Adipocyte (in vitro differentiated cells): ENCODE results near the gene XXYLT1.
A peak's percentile ranks its signal among the peaks of the same experiment; 100 is the strongest.

Experiments
- DNase-seq: peaks from one replicate; pipeline ENCODE4 v3.0.0-alpha.2; 2015; ENCODE audit warnings: low read depth
- H3K27me3 ChIP-seq: replicated peaks from 2 replicates; pipeline ENCODE4 v1.7.0; 2013; ENCODE audit warnings: mild to moderate bottlenecking, low read length, moderate library complexity; ENCODE audit not compliant: control insufficient read depth, insufficient read depth
- H3K36me3 ChIP-seq: 2 replicates; pipeline ENCODE4 v1.7.0; 2013; ENCODE audit warnings: low read length, mild to moderate bottlenecking, moderate library complexity; ENCODE audit not compliant: control insufficient read depth, insufficient read depth, severe bottlenecking
- H3K4me1 ChIP-seq: 2 replicates; pipeline ENCODE4 v1.7.0; 2013; ENCODE audit warnings: mild to moderate bottlenecking, low read length, moderate library complexity; ENCODE audit not compliant: control insufficient read depth, insufficient read depth
- H3K4me3 ChIP-seq: 2 replicates; pipeline ENCODE4 v1.7.0; 2013; ENCODE audit warnings: mild to moderate bottlenecking, low read length, moderate library complexity
- H3K9ac ChIP-seq: 2 replicates; pipeline ENCODE4 v1.7.0; 2013; ENCODE audit warnings: mild to moderate bottlenecking, low read length, moderate library complexity
- H3K9me3 ChIP-seq: 2 replicates; pipeline ENCODE4 v1.7.0; 2013; ENCODE audit warnings: mild to moderate bottlenecking, low read length, moderate library complexity; ENCODE audit not compliant: control insufficient read depth

Gene XXYLT1

DNA sequence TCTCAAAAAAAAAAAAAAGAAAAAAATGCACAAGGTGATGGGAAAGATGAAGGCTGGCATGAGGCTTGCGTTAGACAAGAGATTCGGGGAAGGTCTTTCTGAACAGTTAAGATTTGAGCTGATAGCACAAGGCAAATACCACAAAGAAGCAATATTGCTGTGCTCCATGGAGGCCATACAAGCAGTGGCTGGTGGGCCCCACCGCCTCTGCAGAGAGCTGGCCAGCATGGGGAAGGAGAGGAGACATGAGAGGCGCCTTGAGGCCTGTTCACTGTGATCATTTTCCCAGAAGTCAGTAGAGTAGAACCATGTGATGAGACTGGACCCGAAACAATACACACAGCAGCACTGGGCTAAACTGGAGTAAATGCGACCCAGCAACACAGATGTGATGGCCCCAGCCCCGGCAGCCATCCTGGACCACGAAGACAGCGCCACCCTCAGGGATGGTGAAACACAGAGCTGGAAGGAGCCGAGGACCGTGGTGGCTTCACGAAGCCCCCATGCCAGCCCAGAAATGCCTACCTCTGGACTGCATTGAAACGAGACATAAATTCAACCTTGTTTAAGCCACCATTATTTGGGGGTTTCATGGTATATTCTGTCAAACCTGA lies 5.5 kb downstream of the XXYLT1 start:
- Histone ChIP-seq H3K27me3 (no peaks in the 10 kb centered on the region), H3K4me1 (peaks cover 14% of the 10 kb centered on the region), H3K9ac (no peak overlapping the region), H3K9me3 (no peaks in the 10 kb centered on the region), H3K4me3 (no peak overlapping the region), H3K36me3 (no peaks in the 10 kb centered on the region)
- DNase-seq = no peak

DNA sequence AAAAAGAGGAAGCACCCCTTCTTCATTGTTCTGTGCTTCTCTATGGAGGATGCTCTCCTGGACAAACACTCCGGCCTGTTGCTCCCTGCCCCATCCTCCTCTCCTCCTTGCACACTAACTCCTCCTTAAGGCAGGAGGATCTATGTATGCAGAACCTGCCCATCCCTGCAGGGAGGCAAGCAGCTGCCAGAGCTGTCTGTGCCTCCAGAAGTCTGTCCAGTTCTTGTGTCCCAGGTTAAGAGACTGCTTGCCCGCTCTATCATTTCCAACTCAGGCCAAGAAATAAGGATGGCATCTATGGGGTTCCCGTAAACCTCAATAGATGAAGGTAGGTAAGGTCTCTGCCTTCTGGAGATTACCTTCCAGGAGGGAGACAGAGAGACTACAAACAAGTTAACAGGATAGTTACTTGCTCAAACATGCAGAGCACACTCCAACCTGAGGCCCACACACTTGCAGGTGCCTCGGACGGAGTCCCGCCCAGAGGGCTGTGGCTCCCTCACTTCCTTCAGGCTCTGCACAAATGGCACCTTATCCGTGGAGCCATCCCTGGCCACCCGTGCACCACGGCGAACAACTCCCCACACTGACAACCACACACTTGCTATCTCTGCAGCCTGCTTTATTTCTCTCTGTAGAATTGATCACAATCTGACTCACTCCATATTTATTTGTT lies 6.9 kb downstream of the XXYLT1 start:
- H3K27me3 ChIP-seq = no peaks in the 10 kb centered on the region
- no peaks in the 10 kb centered on the region for H3K36me3 ChIP-seq
- no peak for DNase-seq
- H3K9ac ChIP-seq = no peak overlapping the region
- no peaks in the 10 kb centered on the region for H3K9me3 ChIP-seq
- peaks cover 9% of the 10 kb centered on the region for H3K4me1 ChIP-seq
- H3K4me3 ChIP-seq = no peak overlapping the region

DNA sequence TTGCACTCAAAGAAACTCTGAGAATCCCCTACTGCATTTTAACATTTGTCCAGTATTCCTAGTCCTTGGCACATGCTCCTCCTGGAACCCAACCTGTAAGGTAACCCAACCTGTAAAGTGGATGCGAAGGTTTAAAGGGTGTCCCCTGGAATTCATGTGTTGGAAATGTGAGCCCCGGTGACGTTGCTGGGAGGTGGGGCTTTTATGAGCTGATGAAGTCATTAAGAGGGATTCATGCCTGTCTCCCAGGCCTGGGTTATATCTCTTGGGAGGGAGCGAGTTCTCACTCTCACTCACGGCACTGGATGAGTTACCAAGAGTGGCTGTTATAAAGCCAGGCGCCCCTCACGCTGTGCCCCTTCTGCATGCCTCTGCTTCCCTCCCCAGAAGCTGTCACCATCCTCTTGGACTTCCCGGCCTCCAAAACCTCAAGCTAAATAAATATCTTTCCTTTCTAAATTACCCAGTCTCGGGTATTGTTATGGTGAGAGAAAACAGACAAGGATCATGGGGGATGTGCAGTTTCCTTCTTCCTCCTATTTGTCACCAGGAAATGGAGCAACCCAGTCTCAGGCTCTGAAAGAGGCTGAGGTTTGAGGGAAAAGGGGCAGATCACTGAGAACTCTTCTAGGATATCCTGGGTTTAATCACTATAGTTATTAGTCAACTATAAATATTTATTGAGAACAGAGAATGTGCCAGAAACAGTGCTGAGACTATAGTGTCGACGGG lies 7.6 kb downstream of the XXYLT1 start:
- H3K9me3 ChIP-seq = no peaks in the 10 kb centered on the region
- no peak for DNase-seq
- peaks cover 14% of the 10 kb centered on the region for H3K4me1 ChIP-seq
- H3K4me3 ChIP-seq = no peak overlapping the region
- no peaks in the 10 kb centered on the region for H3K27me3 ChIP-seq
- no peak overlapping the region for H3K9ac ChIP-seq
- no peaks in the 10 kb centered on the region for H3K36me3 ChIP-seq

DNA sequence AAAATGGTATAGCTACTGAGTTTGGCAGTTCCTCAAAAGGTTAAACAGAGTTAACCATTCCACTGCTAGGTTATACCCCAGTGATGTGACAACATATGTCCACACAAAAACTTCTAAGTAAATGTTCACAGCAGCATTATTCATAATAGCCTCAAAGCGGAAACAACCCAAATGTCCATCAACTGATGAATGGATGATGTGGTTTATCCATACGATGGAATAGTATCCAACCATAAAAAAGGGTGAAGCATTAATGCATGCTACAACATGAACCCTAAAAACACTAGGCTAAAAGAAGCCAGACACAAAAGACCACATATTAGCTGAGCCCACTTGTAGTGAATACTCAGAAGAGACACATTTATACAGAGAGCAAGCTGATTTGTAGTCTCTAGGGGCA lies 9.0 kb downstream of the XXYLT1 start:
- DNase-seq = no peak
- Histone ChIP-seq H3K4me1 (peaks cover 14% of the 10 kb centered on the region), H3K9ac (no peak overlapping the region), H3K36me3 (no peaks in the 10 kb centered on the region), H3K27me3 (no peaks in the 10 kb centered on the region), H3K9me3 (no peaks in the 10 kb centered on the region), H3K4me3 (no peak overlapping the region)

DNA sequence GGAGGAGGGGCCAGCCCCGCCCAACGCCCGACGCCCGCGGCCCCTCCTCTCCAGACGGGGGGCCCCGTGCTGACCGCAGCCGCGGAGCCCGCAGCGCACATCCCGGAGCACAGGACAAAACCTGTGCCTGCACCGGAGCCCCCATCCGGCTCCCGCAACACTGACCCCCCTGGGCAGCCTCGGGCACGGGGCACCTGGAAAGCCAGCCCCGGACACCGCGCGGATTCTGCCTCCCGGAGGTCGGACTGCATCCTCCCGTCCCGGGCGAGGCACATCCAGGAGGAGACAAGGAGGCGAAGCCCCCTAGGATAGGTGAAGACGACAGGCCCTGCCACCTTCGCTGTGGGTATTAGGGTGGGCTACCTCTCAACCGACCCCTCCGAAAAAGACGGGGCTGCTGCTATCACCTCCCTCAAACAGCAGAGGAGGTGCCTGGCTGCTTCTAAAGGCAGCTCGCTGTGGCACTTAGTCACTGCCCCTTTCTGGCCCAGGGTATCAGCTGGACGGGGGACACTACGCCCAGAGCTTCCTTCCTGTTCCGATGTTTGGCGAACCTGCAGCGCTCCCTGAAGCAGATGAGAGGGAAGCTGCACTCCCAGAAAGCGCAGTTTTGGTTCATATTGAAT lies 10.6 kb downstream of the XXYLT1 start:
- no peaks in the 10 kb centered on the region for H3K36me3 ChIP-seq
- H3K9me3 ChIP-seq = no peaks in the 10 kb centered on the region
- DNase-seq = peak; percentile 16
- peak overlapping the region; percentile 82 for H3K9ac ChIP-seq
- peaks cover 14% of the 10 kb centered on the region for H3K4me1 ChIP-seq
- H3K4me3 ChIP-seq = peak overlapping the region; percentile 84
- no peaks in the 10 kb centered on the region for H3K27me3 ChIP-seq

DNA sequence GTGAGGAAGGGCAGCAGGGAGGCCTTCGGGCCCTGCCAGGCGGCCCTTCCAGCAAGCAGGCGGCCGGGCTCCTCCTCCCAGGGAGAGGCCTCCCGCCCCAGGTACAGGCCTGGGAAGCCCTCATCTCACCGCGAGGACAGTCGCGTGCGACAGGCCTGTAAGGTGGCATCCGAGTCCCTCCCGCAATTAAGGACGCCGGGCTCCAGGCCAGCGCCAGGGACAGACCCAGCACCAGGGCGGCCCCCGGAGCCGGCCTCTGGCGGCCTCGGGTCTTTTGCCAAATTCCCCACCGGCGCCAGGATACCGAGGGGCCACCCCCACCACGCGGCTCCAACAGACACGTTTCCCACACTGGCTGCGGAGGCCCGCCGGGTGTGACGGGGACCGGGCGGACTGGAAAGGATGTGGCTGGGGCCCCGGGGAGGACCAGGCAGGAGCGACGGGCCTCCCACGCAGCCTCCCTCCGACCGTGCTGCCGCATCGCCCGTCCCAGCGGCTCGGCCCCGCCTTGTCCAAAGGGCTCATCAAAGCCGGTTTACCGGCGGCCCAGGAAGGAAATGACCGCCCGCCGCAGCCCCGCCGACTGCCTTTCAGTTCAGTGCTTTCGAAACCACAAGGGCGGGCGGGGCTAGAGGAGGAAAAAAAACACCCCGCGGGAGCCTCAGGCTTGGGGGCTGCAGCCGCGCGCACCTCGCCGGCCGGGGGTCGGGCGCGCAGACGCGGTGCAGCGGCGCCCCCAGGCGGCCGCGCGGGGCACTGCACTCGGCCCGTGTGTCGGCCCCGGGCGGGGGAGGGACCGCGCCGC lies 11.3 kb downstream of the XXYLT1 start:
- no peaks in the 10 kb centered on the region for H3K9me3 ChIP-seq
- H3K9ac ChIP-seq = peak overlapping the region; percentile 79
- no peaks in the 10 kb centered on the region for H3K36me3 ChIP-seq
- no peaks in the 10 kb centered on the region for H3K27me3 ChIP-seq
- peaks cover 14% of the 10 kb centered on the region for H3K4me1 ChIP-seq
- H3K4me3 ChIP-seq = peak overlapping the region; percentile 84
- DNase-seq = peak; percentile 98

DNA sequence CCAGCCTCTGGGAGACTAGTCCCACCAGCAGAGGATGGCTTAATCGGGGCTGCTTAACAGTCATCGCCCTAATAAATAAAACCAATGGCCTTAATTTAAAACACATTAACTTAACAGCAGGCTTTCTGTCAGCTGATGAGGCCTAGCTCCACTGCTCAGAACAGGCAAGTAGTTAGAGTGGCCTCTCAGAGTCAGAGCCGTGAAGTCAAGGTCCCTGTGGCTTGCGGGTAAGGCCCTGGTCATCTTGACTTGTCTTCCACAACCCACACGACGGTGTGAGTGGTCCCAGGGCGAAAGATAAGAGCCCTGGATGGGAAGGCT lies 11.8 kb downstream of the XXYLT1 start:
- H3K4me1 ChIP-seq = peaks cover 14% of the 10 kb centered on the region
- H3K27me3 ChIP-seq = no peaks in the 10 kb centered on the region
- H3K9ac ChIP-seq = peak overlapping the region; percentile 79
- H3K9me3 ChIP-seq = no peaks in the 10 kb centered on the region
- H3K4me3 ChIP-seq = peak overlapping the region; percentile 84
- DNase-seq = no peak
- no peaks in the 10 kb centered on the region for H3K36me3 ChIP-seq

DNA sequence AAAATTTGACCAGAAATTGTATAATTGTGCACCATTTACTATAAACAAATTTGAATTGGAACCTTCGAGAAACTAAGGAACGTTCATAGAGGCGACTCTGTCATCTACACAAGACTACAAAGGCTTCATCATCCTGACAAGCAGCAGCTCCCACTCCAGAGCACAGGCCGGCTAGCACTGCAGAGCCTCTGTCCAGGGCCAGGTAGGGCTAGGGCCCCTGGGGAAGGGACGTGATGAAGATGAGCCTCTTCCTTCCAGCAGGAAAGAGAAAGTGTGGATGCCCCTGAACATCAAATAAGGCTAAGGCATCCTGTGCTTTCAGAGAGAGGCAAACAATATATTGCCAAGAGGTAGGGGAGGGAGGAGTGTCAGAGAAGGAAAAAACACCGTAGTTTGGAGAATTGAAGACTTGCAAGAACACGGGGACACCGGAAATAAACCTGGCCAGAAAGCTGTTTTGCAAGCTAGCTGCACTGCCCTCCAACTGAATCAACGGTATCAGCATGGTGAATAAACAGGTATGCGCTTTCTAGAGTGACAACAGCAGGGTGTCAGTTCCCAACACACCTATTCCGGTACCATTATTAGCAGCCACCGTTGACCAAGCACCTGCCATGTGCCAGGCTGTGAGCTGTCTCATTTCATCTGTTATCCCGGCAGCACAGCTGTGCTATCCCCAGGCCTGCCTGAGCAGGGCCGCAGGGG lies 12.4 kb downstream of the XXYLT1 start:
- Histone ChIP-seq H3K27me3 (no peaks in the 10 kb centered on the region), H3K4me3 (peak overlapping the region; percentile 84), H3K4me1 (peaks cover 14% of the 10 kb centered on the region), H3K9me3 (no peaks in the 10 kb centered on the region), H3K36me3 (no peaks in the 10 kb centered on the region), H3K9ac (peak overlapping the region; percentile 79)
- DNase-seq = no peak

DNA sequence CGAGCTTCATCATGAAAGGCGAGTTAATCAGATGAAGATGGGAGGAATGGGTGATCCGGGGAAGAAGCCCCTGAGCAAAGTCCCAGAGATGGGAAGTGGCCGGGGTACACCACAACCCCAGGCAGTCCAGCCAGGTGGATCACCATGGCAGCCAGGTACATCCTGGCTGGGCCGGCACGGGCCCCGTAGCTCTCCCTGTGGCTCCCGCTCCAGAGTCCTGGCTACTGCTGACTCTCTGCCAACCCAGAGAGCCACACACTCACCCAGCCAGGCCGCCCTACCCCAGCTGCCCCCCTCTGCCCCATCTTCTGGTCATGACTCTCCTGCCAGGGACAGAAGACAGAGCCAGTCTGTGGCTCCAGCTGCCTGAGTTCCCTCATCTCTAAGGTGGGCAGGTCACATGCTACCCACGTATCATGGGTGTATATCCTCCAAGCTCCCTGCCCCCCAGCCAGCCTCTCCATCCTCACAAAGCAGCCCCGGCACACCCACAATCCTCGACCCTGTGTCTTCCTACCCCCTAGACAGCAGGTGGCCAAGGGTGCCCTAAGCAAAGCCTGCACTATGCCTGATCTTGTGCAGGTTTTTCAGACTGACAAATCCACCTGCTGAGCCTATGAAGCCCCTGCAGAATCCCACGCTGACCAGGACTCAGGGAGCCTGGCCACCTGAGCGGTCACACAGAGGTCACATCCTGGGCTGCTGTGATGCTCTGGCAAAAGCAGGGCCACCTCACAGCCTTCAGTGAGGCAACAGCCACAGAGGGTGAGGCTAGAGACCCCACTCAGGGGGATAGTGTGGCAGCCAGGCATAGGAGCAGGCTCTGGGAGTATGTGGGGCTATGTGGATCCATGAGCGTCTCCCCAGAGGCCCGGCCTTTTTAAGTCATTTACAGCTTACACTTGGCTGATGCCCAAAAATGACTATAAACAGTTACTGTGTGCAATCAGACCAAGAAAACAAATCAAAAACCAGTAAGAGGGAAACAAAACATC lies 13.2 kb downstream of the XXYLT1 start:
- DNase-seq = no peak
- Histone ChIP-seq H3K9ac (peak overlapping the region; percentile 79), H3K4me3 (no peak overlapping the region), H3K4me1 (peaks cover 21% of the 10 kb centered on the region), H3K27me3 (no peaks in the 10 kb centered on the region), H3K36me3 (no peaks in the 10 kb centered on the region), H3K9me3 (no peaks in the 10 kb centered on the region)
